NCI-H82 treated with DMSO at 0.1 percent for 48 hours (cell line): ENCODE results near the gene CTIF.

Experiments
- DNase-seq: peaks from one replicate; lab custom pipeline; 2025; ENCODE audit not compliant: unreplicated experiment; lab: John Stamatoyannopoulos, UW

CTIF gene

DNA sequence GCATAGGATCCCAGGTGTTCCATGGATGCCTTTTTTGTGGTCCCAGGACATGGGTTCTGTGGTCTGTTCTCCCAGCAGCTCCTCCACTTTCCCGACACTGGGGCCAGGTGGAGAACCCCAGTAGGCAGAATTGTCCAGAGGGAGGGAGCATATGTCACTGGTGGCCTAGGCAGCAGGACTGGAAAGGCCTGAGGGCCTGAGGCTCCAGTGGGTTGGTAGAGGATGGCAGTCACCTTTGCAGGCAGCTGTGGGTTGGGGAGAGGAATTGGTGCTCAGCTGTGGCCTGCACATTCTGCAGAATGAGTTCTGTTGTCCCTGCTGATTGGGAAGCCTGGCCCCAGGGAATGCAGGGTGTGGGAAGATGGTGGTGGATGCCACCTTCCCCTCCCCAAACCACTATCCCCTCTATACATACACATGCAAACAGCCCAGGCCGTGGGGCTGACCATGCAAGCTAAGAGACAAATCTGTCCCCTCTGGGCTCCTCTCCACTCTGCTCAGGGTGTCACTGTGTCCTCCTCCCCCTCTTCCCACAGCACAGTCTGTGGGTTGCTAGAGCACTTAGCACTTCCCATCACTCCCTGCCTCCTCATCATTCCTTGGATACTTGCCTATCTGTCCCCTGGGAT is 11.4 kb downstream of the CTIF start:
- DNase-seq, result no peak

DNA sequence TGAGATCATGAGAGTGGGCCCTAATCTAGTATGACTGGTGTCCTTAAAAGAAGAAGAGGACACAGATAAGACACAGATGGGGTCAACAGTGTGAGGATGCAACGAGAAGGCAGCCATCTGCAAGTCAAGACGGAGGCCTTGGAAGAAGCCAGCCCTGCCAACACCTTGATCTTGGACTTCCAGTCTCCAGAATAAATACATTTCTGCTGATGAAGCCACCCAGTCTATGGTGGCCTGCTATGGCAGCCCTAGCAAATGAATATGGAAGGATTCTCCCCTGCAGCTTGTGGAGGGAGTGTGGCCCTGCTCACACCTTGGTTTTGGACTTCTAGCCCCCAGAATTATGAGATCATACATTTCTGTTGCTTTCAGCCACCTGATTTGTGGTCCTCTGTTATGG is 12.3 kb downstream of the CTIF start:
- no peak for DNase-seq

DNA sequence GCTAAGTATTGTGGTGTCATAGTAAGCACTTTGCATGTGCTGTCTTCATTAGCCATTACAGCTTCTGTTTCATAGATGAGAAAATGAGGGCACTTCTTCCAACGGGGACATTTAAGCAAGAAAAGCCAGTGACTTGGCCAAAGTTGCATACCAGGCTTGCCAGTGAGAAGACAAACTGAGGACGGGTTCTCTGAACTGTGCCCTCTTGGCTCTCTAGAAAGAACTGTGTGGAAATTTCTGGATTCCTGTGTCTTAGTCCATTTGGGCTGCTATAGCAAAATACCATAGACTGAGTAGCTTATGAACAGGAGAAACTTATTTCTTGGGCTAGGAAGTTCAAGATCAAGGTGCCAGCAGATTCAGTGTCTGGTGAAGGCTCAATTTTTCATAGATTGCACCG is 13.3 kb downstream of the CTIF start:
- DNase-seq, result no peak

DNA sequence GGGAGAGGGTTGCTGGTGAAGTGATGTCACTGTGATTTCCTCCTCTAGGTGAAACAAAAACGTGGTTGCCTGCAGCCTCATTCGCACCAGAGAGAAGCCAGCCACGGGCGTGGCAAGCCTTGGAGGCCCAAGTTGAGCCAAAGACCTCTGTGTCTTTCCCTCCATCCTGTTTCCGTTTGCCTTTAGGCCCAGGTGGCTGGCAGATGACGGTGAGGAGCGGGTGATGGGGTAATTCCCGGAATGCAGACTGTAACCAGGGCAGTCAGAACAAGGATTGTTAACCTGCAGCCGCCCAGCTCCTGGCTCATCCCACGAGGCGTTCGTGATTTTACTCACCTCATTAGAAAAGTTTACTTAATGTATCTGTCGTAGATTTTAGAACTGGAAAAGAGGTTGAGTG is 14.4 kb downstream of the CTIF start:
- DNase-seq, result no peak

DNA sequence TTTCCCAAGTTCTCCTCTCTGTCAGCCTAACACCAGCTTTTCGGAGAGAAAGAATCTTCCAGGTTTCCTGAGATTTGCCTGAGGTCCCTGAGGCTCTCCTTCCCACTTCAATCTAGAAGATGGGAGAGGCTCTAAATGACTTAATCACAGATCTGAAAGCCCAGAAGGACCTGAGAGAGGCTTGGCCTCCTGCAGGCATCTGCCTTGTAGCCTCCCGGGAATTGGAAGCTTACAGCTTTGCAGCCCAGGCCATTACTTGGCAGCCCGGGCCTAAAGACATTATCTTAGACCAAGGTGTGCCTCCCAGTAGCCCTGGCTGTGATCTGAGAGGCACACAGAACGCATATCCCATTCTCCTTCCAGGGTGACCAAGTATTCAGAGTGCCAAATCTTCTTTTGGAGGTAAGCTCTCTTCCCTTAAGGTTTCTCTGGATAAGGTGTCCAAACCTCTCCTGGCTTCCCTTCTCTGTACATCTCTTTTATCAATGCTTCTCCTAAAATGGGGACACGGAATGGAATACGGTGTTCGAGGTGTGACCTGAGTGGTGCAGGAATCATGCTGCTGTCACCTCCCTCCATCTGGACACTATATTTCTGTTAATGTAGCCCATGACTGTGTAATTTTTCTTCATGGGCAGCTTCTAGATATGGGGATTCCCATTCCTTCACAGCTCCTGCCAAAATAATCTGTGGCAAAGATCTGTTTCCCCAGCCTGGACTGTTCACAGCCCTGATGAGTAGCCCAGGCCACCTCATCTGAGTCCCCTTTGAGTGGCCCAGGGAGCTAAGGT is 16.0 kb downstream of the CTIF start:
- no peak for DNase-seq

DNA sequence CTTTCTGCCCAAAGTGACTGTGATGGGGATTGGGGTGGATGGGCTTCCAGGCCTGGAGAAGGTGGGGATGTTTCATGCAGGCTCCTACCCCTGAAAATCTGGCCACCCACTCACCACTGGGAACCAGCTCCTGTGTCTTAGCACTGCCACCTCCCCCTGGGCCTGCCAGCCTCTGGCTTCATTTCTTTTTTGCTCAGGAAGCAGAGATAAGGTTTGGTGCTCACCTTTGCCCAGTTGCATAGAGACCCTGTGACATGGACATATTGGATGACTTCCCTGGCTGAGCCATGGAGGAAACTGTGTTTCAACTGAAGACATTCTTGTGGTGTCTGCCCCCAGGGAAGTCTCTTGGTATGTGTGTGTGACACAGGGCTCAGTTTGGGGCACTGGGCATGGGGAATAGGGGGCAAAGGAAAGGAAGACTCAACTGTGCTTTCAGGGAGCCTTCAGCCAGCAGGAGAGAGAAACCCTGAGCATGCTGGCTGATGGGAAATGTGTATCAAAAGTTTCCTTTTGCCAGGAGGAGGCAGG is 16.7 kb downstream of the CTIF start:
- no peak for DNase-seq

DNA sequence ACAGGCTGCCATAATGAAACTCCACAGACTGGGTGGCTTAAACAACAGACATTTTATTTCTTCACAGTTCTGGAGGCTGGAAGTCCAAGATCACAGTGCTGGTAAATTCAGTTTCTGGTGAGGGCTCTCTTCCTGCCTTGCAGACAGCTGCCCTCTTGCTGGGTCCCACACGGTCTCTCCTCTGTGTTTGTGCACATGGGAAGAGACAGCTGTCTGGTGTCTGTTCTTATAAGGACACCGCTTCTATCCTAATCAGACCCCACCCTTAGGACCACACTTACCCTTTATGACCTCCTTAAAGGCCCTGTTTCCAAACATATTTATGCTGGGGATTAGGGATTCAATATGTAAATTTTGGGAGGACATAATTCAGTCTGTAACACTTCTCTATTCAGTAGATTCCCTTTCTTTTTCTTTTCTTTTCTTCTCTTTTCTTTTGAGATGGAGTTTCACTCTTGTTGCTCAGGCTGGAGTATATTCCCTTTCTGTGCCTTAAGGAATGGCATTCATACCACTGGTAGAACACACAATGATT is 18.9 kb downstream of the CTIF start:
- DNase-seq, result no peak

DNA sequence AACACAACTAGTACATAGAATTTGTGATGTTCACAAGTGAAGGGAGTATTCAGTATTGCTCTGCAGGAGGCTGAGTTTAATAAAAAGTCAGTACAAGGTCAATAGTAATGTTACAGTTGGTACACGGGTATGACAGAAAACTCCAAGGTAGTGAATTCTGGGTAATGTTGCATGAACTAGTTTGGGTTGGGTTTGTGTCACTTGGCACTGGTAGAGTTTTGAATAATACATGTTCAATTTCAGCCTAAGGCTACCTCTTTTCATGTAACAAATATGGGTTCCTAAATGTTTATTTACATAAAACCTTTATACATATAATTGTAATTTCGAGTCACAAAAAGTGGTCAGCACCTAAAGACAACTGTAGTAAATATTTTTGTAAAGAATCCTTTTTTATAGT is 19.4 kb downstream of the CTIF start:
- DNase-seq, result no peak

DNA sequence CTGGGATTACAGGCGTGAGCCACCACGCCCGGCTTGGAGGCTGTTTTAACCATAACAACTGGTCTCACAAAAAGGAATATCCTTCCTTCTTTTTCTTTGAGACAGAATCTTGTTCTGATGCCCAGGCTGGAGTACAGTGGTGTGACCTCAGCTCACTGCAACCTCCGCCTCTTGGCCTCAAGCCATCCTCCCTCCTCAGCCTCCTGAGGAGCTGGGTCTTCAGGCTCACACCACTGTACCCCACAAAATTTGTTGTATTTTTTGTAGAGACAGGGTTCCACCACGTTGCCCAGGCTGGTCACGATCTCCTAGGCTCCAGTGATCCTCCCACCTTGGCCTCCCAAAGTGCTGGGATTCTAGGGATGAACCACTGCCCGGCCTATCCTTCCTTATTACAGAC is 21.7 kb downstream of the CTIF start:
- no peak for DNase-seq

DNA sequence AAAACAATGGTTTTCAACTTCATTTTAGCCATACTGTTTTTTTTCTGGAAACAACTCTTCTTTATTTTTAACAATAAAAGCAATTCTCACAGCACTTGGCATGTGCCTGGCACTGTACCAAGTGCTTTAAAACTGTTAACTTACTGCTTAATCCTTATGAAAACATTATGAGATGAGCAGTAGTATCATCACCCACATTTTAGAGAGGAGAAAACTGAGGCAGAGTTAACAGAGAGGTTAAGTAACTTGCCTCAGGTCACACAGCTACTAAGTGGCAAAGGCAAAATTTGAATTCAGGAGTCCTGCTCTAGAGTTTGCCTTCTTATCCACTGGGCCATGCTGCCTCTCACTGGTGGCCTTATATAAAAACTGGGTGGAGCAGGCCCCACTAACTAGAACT is 23.2 kb downstream of the CTIF start:
- DNase-seq, result no peak

DNA sequence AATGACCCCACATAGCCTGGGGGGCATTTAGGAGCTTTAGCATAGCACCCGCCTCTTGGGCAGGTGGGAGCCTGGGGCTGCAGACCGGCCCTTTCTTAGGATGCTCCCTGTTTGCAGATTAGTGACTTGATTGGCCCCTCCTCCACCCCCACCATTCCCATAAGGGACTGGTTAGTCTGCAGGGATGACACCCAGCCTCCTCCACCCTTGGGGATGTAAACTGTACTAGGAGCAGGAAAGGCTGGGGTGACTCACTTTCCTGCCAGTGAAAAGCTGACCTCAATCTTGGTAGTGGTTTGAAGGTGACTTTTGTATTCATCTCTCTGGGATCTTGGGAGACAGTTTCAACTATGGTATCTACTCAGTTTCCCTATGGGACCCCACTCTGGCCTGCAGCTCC is 24.2 kb downstream of the CTIF start:
- DNase-seq, result no peak

DNA sequence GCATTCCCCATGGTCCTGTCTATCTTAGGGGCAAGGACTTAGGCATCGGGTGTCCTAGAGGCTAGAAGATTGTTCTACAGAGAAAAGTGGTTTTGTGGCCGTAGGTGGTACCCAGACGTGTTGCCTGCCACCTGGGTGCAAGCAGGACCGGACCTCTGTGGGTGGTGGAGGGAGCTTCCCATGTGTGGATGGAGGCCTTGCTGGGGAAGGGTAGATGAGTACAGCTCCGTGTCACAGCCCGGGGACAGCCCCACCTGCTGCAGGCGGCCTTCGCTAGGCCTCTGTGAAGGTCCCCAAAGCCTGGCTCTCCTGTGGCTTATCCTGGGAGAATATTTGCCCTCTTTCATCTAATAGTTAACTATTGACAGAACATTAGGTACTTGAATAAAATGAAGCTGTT is 25.3 kb downstream of the CTIF start:
- DNase-seq, result no peak

DNA sequence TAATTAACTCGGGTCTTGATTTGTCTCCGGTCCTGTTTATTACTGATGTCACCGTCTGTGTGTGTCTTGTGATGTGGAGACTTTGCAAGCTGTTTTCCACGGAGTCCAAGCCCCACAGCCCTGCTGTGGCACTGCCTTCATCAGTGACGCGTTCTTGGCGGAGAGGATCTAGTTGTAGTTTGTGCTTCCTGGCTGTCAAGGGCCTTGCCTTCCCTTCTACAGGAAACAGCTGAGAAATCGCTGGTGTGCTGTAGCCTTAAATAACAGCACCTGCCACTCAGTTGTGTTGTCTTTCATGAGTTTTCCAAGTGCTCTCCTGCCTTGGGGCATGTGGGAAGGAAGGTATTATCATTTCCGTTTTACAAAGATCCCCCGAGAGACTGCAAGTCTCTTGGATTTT is 26.3 kb downstream of the CTIF start:
- DNase-seq, result no peak

DNA sequence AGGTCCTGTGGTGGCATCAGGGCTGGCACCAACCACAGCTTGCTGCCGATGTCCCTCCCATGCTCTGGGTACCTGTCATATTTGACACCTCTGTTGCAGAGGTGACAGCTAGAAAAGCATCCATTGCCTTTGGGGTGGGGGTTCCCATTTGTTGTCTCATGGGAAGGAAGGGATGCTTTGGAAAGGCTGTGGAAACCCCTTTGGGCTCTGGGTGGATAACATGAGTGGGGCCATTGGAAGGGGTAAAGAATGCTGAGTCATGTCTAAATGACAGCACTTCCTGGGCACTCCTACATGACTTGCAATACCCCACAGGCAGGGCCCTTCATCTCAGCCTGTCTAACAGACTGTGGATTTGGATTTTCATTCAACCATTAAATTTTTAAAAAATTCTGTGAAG is 27.8 kb downstream of the CTIF start:
- no peak for DNase-seq

DNA sequence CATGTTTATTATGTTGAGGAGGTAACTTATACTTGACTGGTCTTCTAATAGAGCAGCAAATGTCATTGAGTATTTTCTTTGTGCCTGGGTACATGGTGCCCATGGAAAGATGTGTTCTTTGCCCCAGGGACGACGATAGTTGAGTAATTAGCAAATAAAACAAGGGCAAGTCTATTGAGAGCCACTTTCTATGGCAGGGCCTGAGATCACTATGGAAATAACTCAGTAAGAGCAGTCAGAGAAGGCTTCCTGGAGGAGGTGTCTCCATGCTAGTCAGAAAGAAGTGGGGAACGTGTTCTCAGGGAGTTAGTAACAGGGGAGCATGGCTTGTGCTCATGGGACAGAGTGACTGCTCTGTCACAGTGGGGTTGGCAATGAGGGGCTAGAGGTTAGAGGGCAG is 28.6 kb downstream of the CTIF start:
- no peak for DNase-seq

DNA sequence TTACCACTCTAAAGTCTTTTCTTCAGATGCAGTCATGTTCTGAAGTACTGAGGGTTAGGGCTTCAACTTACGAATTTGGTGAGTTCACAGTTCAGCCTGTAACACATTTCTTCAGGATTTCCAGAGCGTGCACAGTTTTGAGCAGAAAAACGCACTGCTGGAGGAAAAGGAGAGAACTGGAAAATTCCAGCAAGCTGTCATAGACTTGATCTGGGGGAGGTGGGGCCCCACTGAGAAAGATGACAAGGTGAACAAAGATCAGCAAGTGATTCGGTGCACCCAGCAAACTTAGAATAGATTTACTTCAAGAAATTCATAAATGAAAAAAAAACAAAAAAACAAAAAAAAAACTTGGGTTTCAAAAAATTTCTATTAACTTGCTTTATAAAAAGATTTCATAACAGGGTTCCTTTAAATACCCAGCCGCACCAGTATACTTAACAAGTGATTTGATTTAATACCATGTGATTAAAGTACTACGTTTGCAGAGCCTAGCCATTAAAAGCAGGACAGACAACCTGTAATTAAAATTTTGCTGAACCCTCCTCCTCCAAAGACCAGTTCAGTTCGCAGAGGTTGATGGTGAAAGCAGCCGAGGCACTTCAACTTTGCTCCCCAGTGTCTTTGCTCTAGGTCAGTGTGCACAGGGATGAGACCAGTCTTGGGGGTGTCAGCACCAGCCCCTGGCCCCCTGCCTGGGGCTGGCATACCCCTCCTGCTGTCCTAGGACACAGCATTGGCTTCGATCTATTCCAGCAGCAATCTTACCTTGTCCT is 30.5 kb downstream of the CTIF start:
- no peak for DNase-seq

DNA sequence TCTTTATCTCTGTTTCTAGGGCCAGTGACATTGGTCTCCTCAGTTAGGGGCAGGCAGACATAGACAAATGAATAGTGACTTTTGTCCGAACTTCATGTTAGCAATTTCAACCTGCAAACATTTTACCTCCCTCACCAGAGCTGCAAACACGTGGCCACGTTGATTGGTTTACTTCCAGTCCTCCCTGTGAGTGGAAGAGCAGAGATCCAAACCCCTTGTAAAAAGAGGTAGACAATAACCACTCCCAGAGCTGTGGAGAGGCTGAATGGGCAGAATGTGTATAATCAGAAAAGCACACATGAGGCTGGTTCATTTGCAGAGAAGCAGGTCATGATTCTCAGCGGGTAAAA is 31.1 kb downstream of the CTIF start:
- DNase-seq, result no peak

DNA sequence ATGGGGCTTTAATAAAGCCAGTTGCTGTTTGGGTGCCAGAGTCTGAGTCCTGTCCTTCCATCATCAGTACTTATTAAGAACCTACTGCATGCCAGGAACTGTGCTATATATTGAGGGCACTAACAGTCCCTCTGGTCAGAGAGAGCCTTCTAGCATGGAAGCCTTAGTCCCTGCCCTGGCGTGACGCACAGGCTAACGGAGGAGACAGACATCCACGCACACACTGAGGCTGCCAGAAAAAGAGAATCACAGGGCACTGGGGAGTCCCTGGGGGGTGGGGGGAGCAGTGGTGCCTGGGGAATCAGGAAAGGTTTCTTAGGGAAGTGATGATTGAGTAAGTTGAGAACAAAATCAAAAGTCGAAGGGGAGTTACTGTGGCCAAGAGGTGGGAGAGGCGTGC is 31.5 kb downstream of the CTIF start:
- DNase-seq, result no peak

DNA sequence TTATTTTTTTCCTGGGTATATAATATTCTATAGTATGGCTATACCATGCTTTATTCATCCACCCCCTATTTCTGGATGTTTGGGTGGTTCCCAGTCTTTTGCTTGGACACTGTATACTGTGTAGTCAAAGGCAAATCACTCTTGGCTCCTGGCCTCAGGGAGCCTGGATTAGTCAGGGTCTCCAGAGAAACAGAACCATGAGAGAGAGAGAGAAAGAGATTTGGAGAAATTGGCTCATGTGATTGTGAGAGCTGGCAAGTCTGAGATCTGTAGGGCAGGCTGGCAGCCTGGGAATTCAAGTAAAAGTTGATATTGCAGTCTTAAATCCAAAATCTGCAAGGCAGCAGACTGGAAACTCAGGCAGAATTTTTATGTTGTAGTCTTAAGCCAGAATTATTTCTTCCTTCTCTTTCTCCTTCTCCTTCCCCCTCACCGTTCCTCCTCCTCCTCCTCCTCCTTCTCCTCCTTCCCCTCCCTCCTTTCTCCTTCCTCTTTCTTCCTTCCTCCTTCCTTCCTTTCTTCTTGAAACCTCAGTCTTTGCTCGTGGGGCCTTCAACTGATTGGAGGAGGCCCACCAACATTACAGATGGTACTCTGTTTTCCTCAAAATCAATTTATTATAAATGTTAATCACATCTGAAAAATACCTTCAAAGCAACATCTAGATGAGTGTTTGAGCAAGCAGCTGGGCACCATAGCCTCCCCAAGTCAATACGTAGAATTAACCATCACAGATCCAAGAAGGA is 33.0 kb downstream of the CTIF start:
- no peak for DNase-seq

DNA sequence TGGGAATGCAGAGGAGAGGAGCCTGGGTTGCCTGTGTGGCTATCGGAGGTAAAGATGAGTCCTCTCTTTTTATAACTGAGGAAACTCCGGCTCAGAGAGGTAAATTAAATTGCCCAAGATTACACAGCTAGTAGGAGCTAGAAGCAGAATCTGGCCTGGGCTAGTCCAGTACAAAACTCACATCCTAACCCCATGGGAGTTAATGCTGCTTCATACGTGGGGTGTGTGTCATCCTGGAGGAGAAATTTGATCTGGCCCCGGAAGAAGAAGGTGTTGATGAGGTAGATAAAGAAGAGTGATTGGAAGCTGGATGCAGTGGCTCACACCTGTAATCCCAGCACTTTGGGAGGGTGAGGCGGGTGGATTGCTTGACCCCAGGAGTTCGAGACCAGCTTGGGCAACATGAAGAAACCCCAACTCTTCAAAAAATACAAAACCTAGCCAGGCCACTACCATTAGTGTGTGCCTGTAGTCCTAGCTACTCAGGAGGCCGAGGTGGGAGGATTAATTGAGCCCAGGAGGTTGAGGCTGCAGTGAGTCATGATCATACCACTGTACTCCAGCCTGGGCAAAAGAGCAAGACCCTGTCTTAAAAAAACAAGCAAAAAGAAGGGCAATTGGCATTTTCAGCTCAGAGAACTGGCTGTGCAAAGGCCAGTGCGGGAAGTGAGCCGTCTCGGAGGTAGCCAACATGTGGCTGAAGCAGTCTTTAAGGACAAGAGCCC is 33.7 kb downstream of the CTIF start:
- DNase-seq, result no peak
